ENCODE measurements around the gene PCMT1.
"Not testable (repeated sequence)": the region's sequence is repeated elsewhere in the genome, so short reads cannot be mapped to it uniquely, and the experiment has no call there.

PCMT1 gene

GRCh38 chr6:149750136-149750609 is 632 bp downstream of the PCMT1 start:
- DNase-seq (ENCODE audit: low spot score): peak; percentile 24

GRCh38 chr6:149751239-149751638 is 1.7 kb downstream of the PCMT1 start:
- no peak for DNase-seq (ENCODE audit: low spot score)

- not testable (repeated sequence) for DNase-seq (ENCODE audit: low spot score)
These were observed 2.4 kb downstream of the PCMT1 start for GRCh38 chr6:149751920-149752319.

GRCh38 chr6:149752600-149753373 is 3.2 kb downstream of the PCMT1 start:
- no peak for DNase-seq (ENCODE audit: low spot score)

GRCh38 chr6:149753374-149753637 is 3.8 kb downstream of the PCMT1 start:
- not testable (repeated sequence) for DNase-seq (ENCODE audit: low spot score)

- DNase-seq (ENCODE audit: low spot score): no peak
These were observed 5.0 kb downstream of the PCMT1 start for GRCh38 chr6:149754548-149754947.

- DNase-seq (ENCODE audit: low spot score): no peak
These were observed 6.0 kb downstream of the PCMT1 start for GRCh38 chr6:149755300-149756260.

- no peak for DNase-seq (ENCODE audit: low spot score)
These were observed 6.7 kb downstream of the PCMT1 start for GRCh38 chr6:149756261-149756636.

GRCh38 chr6:149761438-149761837 is 11.9 kb downstream of the PCMT1 start:
- no peak for DNase-seq (ENCODE audit: low spot score)

- no peak for DNase-seq (ENCODE audit: low spot score)
These were observed 14.3 kb downstream of the PCMT1 start for GRCh38 chr6:149763866-149764265.

- no peak for DNase-seq (ENCODE audit: low spot score)
These were observed 16.7 kb downstream of the PCMT1 start for GRCh38 chr6:149766156-149766769.

GRCh38 chr6:149769676-149770075 is 20.1 kb downstream of the PCMT1 start:
- DNase-seq (ENCODE audit: low spot score): no peak

- no peak for DNase-seq (ENCODE audit: low spot score)
These were observed 21.6 kb downstream of the PCMT1 start for GRCh38 chr6:149771185-149771584.

- DNase-seq (ENCODE audit: low spot score): no peak
These were observed 22.4 kb downstream of the PCMT1 start for GRCh38 chr6:149771925-149772324.

- DNase-seq (ENCODE audit: low spot score): no peak
These were observed 28.1 kb downstream of the PCMT1 start for GRCh38 chr6:149777624-149778023.

GRCh38 chr6:149779644-149779963 is 30.1 kb downstream of the PCMT1 start:
- DNase-seq (ENCODE audit: low spot score): no peak

GRCh38 chr6:149781715-149782114 is 32.2 kb downstream of the PCMT1 start:
- DNase-seq (ENCODE audit: low spot score): no peak

- no peak for DNase-seq (ENCODE audit: low spot score)
These were observed 32.8 kb downstream of the PCMT1 start for GRCh38 chr6:149782337-149782736.

GRCh38 chr6:149783551-149783950 is 34.0 kb downstream of the PCMT1 start:
- no peak for DNase-seq (ENCODE audit: low spot score)

- no peak for DNase-seq (ENCODE audit: low spot score)
These were observed 56.6 kb downstream of the PCMT1 start for GRCh38 chr6:149806127-149806526.

- DNase-seq (ENCODE audit: low spot score): no peak
These were observed 60.3 kb downstream of the PCMT1 start for GRCh38 chr6:149809798-149810197.

GRCh38 chr6:149813351-149813750 is 63.8 kb downstream of the PCMT1 start:
- DNase-seq (ENCODE audit: low spot score): no peak

GRCh38 chr6:149815788-149816187 is 66.2 kb downstream of the PCMT1 start:
- no peak for DNase-seq (ENCODE audit: low spot score)
